ENCODE measurements around the gene PSMD10. TPM values are rescaled to one million over a fixed set of nuclear protein-coding genes. Genes with fewer than 3 reads are reported as not detected.

PSMD10 gene
- total RNA-seq, 1 experiment from 2014 or later, result 88.6 TPM

DNA sequence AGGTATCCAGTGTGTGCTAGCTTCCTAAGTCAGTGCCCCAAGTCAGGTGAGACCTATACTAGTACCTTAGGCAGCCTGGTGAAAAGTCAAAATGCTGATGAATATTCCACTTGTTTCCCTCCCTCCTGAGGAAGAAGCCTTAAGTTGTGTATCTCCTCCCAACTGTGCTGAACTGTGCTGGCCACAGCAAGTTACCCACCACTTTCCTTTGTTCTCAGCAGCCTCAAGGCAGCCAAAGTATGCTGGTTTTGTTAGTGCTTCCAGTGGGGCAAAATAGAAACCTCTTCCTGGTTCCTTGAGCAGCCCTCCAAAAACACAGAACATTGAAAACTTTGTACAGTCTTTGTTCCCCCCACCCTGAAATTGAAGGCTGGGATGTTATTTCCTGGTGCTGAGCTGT is 14.1 kb upstream of the PSMD10 start:
- Histone ChIP-seq H3K9me3 (ENCODE audit: control insufficient read depth, insufficient read depth, low read depth, low read length) (no peaks in the 10 kb centered on the region), H3K27ac (ENCODE audit: low read length) (no peak overlapping the region), H3K36me3 (ENCODE audit: control insufficient read depth, insufficient read depth, low read length) (no peaks in the 10 kb centered on the region), H3K27me3 (ENCODE audit: control insufficient read depth, insufficient read depth, low read length) (no peaks in the 10 kb centered on the region), H3K4me3 (ENCODE audit: low read depth in 2 of 2, low read length in 2 of 2) (no peak overlapping the region), H3K4me1 (ENCODE audit: control insufficient read depth, insufficient read depth, low read length) (no peaks in the 10 kb centered on the region)
- BruUV-seq (replicated peaks), result no TSS peak
- no peak for DNase-seq (ENCODE audit: low read depth, low spot score)
- ATAC-seq, result no peak
- ChIA-PET POLR2A (no interaction called here), CTCF (no interaction called here)
- intact Hi-C loops (cut with micrococcal nuclease; ENCODE audit: unreplicated experiment) (no loop called here), in situ Hi-C loops (cut with HindIII; ENCODE audit: low pct_unique_long_range_greater_than_20kb, low sequenced_read_pairs) (no loop called here)
- TF ChIP-seq TCF7L2 (IDR thresholded peaks at IDR 0.05; ENCODE audit: low read depth, low read length) (no peak), CTCF (IDR thresholded peaks at IDR 0.05) (no peak), SIN3A (IDR thresholded peaks at IDR 0.05; ENCODE audit: borderline replicate concordance, insufficient read depth, low read depth, low read length) (no peak), POLR2AphosphoS5 (IDR thresholded peaks at IDR 0.05; ENCODE audit: low read depth, low read length) (no peak)
- TF ChIP-seq, protein P1, sequence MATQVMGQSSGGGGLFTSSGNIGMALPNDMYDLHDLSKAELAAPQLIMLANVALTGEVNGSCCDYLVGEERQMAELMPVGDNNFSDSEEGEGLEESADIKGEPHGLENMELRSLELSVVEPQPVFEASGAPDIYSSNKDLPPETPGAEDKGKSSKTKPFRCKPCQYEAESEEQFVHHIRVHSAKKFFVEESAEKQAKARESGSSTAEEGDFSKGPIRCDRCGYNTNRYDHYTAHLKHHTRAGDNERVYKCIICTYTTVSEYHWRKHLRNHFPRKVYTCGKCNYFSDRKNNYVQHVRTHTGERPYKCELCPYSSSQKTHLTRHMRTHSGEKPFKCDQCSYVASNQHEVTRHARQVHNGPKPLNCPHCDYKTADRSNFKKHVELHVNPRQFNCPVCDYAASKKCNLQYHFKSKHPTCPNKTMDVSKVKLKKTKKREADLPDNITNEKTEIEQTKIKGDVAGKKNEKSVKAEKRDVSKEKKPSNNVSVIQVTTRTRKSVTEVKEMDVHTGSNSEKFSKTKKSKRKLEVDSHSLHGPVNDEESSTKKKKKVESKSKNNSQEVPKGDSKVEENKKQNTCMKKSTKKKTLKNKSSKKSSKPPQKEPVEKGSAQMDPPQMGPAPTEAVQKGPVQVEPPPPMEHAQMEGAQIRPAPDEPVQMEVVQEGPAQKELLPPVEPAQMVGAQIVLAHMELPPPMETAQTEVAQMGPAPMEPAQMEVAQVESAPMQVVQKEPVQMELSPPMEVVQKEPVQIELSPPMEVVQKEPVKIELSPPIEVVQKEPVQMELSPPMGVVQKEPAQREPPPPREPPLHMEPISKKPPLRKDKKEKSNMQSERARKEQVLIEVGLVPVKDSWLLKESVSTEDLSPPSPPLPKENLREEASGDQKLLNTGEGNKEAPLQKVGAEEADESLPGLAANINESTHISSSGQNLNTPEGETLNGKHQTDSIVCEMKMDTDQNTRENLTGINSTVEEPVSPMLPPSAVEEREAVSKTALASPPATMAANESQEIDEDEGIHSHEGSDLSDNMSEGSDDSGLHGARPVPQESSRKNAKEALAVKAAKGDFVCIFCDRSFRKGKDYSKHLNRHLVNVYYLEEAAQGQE (IDR thresholded peaks at IDR 0.05; ENCODE audit: insufficient read depth in 1 of 2, low read depth in 2 of 2, low read length in 1 of 2), result no peak

DNA sequence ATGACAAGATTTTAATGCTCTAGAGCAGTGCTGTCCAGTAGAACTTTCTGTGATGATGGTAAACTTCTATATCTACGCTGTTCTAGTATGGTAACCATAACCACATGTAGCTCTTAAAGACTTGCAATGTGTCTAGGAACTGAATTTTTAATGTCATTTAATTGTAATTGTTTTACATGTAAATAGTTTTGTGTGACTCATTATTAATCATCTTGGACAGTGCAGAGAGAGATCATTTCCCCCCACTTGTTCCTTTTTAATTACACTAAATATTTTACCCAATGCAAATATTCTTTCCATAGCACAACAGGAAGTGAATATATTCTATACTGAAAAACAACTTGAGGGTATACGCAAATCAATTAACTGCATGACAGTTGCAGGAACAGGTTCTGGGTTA is 6.0 kb upstream of the PSMD10 start:
- in situ Hi-C loops (cut with HindIII; ENCODE audit: low pct_unique_long_range_greater_than_20kb, low sequenced_read_pairs) (no loop called here), intact Hi-C loops (cut with micrococcal nuclease; ENCODE audit: unreplicated experiment) (no loop called here)
- no peaks in the 10 kb centered on the region; the same call in 1 of the 2 replicates for H3K4me1 ChIP-seq (ENCODE audit: control insufficient read depth, insufficient read depth, low read length)
- ATAC-seq (no peak), DNase-seq (ENCODE audit: low read depth, low spot score) (no peak)
- TF ChIP-seq SIN3A (IDR thresholded peaks at IDR 0.05; ENCODE audit: borderline replicate concordance, insufficient read depth, low read depth, low read length), result no peak
- TF ChIP-seq TCF7L2 (IDR thresholded peaks at IDR 0.05; ENCODE audit: low read depth, low read length), result no peak
- TF ChIP-seq, protein P1 (IDR thresholded peaks at IDR 0.05; ENCODE audit: insufficient read depth in 1 of 2, low read depth in 2 of 2, low read length in 1 of 2), result no peak
- no peak for TF ChIP-seq CTCF (IDR thresholded peaks at IDR 0.05)
- no peak for TF ChIP-seq POLR2AphosphoS5 (IDR thresholded peaks at IDR 0.05; ENCODE audit: low read depth, low read length)
- POLR2A ChIA-PET, result no interaction called here
- no TSS peak for BruUV-seq (replicated peaks)
- no peaks in the 10 kb centered on the region for H3K9me3 ChIP-seq (ENCODE audit: control insufficient read depth, insufficient read depth, low read depth, low read length)
- CTCF ChIA-PET, result interaction anchor here (0.6 kb wide), 1 partner anchor 1371 kb away, joined by 4 read pairs; the partner anchor contains the start of gene RNF128
- no peak overlapping the region for H3K27ac ChIP-seq (ENCODE audit: low read length)
- H3K27me3 ChIP-seq (ENCODE audit: control insufficient read depth, insufficient read depth, low read length), result no peaks in the 10 kb centered on the region
- H3K4me3 ChIP-seq (ENCODE audit: low read depth in 2 of 2, low read length in 2 of 2), result no peak overlapping the region
- no peaks in the 10 kb centered on the region for H3K36me3 ChIP-seq (ENCODE audit: control insufficient read depth, insufficient read depth, low read length)
